Right forelimb (tissue), 1 donor: ENCODE results near the gene VEGFB.

Experiments
- DNase-seq: peaks from one replicate; pipeline ENCODE4 v3.0.0-alpha.2; 2018

Gene VEGFB

GRCh38 chr11:64233913-64234586 lies at the start of gene VEGFB:
Gene VEGFB, plus strand, starts transcription at chr11:64234584. Its CDS starts 250 bp downstream, at chr11:64234834.
- DNase-seq, result peak; percentile 84

- DNase-seq, result no peak
Measured at GRCh38 chr11:64185175-64185692, 49.1 kb upstream of the VEGFB start.

GRCh38 chr11:64185693-64186491 lies 48.5 kb upstream of the VEGFB start, which contains the start of gene STIP1:
Gene STIP1, plus strand, starts transcription at chr11:64186171. Its CDS starts 91 bp downstream, at chr11:64186262.
- peak; percentile 99 for DNase-seq

- DNase-seq, result no peak
Measured at GRCh38 chr11:64186492-64187165, 47.8 kb upstream of the VEGFB start.

DNA sequence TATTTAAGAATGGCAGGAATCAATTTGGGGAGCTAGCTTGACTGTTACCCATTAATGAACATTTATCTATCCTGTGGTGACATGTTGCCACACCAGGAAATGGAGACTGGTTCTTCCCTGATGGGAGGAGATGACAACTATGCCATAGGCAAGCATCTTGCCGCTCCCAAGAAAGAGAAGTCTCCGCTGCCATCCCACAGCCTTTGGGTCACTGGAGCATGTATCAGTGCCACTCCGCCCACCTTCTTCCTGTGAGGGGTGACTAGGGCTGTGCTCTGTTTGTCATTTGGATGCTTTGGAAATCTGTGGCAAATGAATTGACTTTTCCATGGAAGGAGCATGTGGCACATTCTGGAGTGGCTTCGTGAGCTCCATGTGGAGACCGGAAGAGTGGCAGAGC lies 42.0 kb upstream of the VEGFB start:
- DNase-seq, result no peak

DNA sequence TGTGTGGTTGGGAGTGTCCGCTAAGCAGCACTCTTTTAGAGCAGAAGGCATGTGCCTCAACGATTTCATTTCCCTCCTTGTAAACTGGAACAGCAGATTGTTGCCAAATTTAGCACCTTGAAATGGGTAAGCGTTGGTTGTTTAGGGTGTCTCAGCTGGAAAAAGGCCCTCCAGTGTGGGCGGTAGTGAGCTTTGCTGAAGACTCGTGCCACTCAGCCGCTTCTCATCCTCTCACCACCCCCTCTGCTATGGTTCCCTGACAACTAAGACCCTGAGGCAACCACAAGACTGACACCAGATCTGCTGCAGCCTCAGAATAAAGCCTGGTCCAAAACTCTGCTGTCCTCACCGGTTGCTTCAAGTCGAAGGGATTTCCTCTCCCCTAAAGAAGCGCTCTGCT lies 37.8 kb upstream of the VEGFB start:
- DNase-seq, result no peak

GRCh38 chr11:64198511-64198910 lies 35.9 kb upstream of the VEGFB start:
- no peak for DNase-seq

GRCh38 chr11:64201543-64201942 lies 32.8 kb upstream of the VEGFB start:
- DNase-seq, result no peak

DNA sequence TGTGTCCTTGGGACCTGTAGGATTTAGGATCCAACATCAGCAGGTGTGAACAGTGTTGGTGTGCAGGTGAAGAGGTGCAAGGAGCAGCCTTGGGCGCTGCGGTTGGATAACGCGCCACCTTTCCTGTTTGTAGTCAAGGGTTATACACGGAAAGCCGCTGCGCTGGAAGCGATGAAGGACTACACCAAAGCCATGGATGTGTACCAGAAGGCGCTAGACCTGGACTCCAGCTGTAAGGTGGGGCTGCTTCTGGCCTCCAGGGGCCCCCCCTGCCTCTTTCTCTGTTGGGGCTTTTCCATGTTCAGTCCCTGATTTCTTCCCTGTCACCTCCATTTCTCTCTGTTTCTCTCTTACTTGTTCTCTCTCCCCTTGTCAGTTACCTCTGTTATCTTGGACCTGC lies 31.4 kb upstream of the VEGFB start:
- DNase-seq, result no peak

- DNase-seq, result no peak
Measured at GRCh38 chr11:64203421-64204079, 30.8 kb upstream of the VEGFB start.

- no peak for DNase-seq
Measured at GRCh38 chr11:64204080-64204440, 30.3 kb upstream of the VEGFB start.

- peak; percentile 83 for DNase-seq
Measured at GRCh38 chr11:64204464-64204989, 29.9 kb upstream of the VEGFB start.

GRCh38 chr11:64206457-64207255 lies 27.7 kb upstream of the VEGFB start, which contains the start of gene FERMT3:
Gene FERMT3, plus strand, starts transcription at chr11:64206721. Its CDS starts 644 bp downstream, at chr11:64207365.
- DNase-seq, result no peak

- DNase-seq, result peak; percentile 69
Measured at GRCh38 chr11:64207256-64208085, 26.9 kb upstream of the VEGFB start.

DNA sequence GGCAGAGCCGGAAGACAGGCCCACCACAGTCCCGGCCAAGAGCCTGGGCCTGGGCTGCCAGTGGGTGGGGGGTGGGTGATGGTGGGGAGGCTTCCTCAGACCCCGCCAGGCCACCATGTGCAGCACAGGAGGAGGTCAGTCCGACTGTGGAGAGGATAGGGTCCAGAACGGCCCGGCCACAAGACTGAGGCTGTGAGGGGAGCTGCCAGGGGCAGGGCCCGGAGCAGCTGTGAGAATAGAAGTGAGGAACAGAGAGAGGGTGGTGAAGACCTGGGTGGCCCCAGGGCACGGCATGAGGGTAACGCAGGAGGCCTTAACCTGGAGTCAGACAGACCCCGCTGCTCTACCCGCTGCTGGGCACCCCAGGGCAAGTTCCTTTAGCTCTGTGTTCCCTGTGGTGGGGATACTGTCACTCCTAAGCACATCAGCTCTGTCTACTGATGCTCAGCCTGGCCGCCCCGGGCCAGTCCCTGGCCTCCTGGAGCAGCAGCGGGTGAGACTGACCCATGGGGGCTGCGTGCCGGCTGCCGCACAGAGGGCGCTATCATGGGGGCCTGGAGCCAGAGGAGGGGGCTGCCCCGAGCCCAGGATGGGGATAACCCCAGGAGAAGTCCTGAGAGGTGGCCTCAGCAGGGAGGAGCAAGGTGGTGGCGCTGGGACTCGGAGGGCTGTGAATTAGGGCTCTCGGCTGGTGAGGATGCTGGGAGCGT lies 26.1 kb upstream of the VEGFB start:
- no peak for DNase-seq

DNA sequence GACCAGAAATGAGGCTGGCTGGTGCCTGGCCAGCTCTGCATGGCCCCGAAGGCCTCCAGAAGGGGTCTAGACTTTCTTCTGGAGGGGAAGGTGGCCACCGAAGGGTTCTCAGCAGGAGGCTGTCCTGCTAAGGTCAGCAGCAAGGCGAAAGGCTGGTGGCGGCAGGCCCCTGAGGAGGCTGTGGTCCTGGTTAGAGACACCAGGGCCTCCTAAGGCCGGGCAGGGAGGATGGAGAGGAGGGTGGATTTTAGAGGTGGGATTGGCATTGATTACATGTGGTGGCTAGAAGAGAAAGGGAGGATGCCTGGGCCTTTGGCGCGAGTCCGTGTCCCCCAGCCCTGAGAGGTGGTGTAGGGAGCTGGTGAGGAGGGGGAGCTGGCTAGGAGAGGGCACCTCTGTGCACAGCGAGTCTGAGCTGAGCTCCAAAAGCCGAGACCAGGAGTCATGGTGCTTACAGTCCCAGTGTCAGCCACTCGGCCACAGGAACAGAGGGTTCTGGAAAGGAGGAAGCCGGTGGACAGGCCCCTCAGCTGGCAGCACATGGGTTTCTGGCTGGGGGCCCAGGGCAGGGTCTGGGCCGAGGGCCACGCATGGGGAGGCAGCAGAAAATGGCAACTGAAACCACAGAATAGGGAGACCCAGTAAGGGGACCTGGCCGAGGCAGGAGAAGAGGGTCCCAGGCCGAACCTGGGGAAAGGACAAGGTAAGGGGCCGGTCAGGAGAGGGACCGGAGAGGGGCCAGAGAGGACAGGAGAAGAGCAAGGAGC lies 25.4 kb upstream of the VEGFB start:
- DNase-seq, result no peak

DNA sequence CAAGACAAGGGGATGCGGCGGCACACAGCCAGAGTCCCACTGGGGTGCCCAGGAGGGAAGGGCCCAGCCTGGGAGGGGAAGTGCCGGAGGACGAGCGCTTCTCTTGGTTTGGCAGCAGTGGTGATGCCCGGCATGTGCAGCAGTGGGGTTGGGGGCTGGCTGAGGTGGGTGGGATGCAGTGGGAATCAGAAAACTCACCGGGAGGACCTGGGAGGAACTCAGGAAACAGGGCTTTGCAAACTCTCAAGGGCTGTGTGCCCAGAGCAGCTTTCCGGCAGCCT lies 24.9 kb upstream of the VEGFB start:
- no peak for DNase-seq

DNA sequence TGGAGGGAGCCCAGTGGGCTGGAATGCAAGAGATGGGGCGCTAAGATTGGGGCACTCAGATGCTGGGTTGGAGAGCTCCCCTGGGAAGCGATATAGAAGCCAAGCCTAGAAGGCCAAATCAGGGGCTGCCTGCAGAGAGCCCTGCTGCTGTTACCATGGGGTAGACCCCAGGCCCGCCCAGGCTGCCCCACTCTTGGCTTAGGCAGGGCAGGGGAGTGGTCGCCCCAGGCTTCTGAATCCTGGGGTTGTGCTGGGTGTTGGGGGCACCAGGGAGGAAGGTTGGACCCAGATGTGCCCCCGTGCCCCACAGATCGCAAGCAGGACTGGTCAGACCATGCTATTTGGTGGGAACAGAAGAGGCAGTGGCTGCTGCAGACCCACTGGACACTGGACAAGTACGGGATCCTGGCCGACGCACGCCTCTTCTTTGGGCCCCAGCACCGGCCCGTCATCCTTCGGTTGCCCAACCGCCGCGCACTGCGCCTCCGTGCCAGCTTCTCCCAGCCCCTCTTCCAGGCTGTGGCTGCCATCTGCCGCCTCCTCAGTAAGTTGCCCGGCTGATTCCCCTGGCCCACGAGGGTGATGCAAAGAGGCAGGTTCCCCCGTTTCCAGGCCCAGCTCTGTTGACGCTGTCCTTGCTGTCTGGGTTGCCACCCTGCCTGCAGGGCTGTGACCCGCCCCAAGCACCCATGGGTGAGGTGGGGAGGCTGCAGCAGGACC lies 23.9 kb upstream of the VEGFB start:
- no peak for DNase-seq
